Stomach (tissue), 9 donors: ENCODE data around the gene TMEM43. TPM values are rescaled to one million over a fixed set of nuclear protein-coding genes. Genes with fewer than 3 reads are reported as not detected.

Experiments used
- DNase-seq, 2 donors: peaks; one replicate each; pipeline versions ENCODE4 v3.0.0 to v3.0.0-alpha.2; 2013 to 2019
- H3K27ac ChIP-seq, 5 donors: fragments of 200-600 bp in 4 of 5; sonication (generic) in 4 of 5; one replicate each; pipeline ENCODE4 v1.5.1; 2013 to 2019; ENCODE audit warnings: mild to moderate bottlenecking in 1 of 5, moderate library complexity in 1 of 5
- H3K27me3 ChIP-seq, 3 donors: fragments of 200-600 bp; sonication (generic); one replicate each; pipeline ENCODE4 v1.5.1; 2017 to 2019; ENCODE audit warnings: mixed run types in 1 of 3
- H3K36me3 ChIP-seq, 4 donors: fragments of 200-600 bp; sonication (generic); 1 replicate in 3 of 4; 2 replicates in 1 of 4; pipeline ENCODE4 v1.5.1; 2016 to 2019
- H3K4me1 ChIP-seq, 4 donors: fragments of 200-600 bp; sonication (generic); one replicate each; pipeline ENCODE4 v1.5.1; 2016 to 2019
- H3K4me3 ChIP-seq, 4 donors: fragments of 200-600 bp; sonication (generic) in 3 of 4; one replicate each; pipeline ENCODE4 v1.5.1; 2016 to 2019; ENCODE audit warnings: mild to moderate bottlenecking in 1 of 4
- H3K9me3 ChIP-seq, 4 donors: fragments of 200-600 bp; sonication (generic); one replicate each; pipeline ENCODE4 v1.5.1; 2016 to 2019
- EP300 ChIP-seq: sonication (generic); formaldehyde crosslinking; IDR thresholded peaks from one replicate; pipeline ENCODE4 v1.6.1; 2017; ENCODE audit warnings: antibody characterized with exemption
- POLR2A ChIP-seq, 4 donors: fragments of 450-650 bp; IDR thresholded peaks; one replicate each; pipeline ENCODE4 v1.6.1; 2016; ENCODE audit warnings: antibody characterized with exemption in 4 of 4, control low read depth in 2 of 4, mild to moderate bottlenecking in 1 of 4, moderate library complexity in 1 of 4
- POLR2AphosphoS5 ChIP-seq, 3 donors: sonication (generic); formaldehyde crosslinking; IDR thresholded peaks; one replicate each; pipeline ENCODE4 v1.6.1; 2016; ENCODE audit warnings: antibody characterized with exemption in 3 of 3
- WGBS, 5 donors: extraction: QIAGEN DNeasy Blood & Tissue Kit in 3 of 5; methylation state at CpG; one replicate each; pipeline versions ENCODE4 v1.1.5 to v1.1.7; 2013 to 2018; 5-methylcytosine and 5-hydroxymethylcytosine counted together
- intact Hi-C: fragments of 100-400 bp; cut with DNase I; formaldehyde crosslinking; loops from one replicate; pipeline ENCODE4 v1.15.1; 2023; ENCODE audit warnings: low total_unique reads
- polyA plus RNA-seq, 3 donors: library from polyadenylated mRNA; stranded (reverse); fragments of 200-250 nt; gene quantifications; one replicate each; pipeline ENCODE4 v1.2.3, GENCODE V29; 2013
- total RNA-seq, 5 donors: library from RNA; depleted of rRNA; stranded (reverse); fragments of >200 nt; gene quantifications; one replicate each; pipeline versions ENCODE4 v1.1.0 to v1.2.3, GENCODE V29; 2014 to 2016
- TF ChIP-seq, protein P1 (sequence below), 7 experiments: fragments of 450-650 bp in 4 of 7; fragments of 200-600 bp in 3 of 7; sonication (generic) in 3 of 7; IDR thresholded peaks; one replicate each; pipeline ENCODE4 v1.5.1; 2016 to 2019; ENCODE audit warnings: antibody characterized with exemption in 7 of 7, control low read depth in 2 of 7, mild to moderate bottlenecking in 1 of 7
- donor health status: healthy with polysubstance abuse.
- donor health status: Bipolar disorder and iron deficiency.
- donor health status: healthy.

Gene TMEM43
- total and polyA plus RNA-seq, 8 donors, result 12.6 to 67.4 (median 37.3) TPM

DNA sequence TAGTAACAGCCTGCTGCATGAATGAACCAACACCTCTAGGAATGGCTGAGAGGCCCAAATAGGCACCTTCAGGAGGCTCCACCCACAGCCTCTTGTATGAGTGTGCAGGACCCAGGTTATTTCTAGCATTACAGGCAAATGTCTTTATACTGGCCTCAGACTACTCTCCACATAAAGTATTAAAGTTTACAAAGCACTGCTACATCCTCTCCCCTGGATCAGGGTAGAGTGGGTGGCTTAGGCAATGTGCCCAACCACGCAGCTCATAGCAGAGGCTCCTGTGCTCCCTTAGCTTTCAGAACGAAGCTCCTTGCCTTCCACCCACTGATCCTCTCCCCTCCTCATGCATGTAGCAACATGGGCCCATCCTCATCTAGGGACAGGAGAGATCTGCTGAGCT, 16.3 kb downstream of the TMEM43 start:
- WGBS, 5 donors, result 45 to 74% (median 70%) methylated on average over 2 of the region's 2 CpGs
- no peak for TF ChIP-seq EP300
- TF ChIP-seq, protein P1, sequence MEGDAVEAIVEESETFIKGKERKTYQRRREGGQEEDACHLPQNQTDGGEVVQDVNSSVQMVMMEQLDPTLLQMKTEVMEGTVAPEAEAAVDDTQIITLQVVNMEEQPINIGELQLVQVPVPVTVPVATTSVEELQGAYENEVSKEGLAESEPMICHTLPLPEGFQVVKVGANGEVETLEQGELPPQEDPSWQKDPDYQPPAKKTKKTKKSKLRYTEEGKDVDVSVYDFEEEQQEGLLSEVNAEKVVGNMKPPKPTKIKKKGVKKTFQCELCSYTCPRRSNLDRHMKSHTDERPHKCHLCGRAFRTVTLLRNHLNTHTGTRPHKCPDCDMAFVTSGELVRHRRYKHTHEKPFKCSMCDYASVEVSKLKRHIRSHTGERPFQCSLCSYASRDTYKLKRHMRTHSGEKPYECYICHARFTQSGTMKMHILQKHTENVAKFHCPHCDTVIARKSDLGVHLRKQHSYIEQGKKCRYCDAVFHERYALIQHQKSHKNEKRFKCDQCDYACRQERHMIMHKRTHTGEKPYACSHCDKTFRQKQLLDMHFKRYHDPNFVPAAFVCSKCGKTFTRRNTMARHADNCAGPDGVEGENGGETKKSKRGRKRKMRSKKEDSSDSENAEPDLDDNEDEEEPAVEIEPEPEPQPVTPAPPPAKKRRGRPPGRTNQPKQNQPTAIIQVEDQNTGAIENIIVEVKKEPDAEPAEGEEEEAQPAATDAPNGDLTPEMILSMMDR (IDR thresholded peaks at IDR 0.05), result no peak
- TF ChIP-seq POLR2AphosphoS5 (IDR thresholded peaks at IDR 0.05), result no peak
- TF ChIP-seq POLR2A (IDR thresholded peaks at IDR 0.05), result no peak
- intact Hi-C loops, result no loop called here
- H3K36me3 ChIP-seq, result peaks cover 36 to 78% (median 74%) of the 10 kb centered on the region in 4 donors
- H3K27me3 ChIP-seq, result no peaks in the 10 kb centered on the region
- no peak for DNase-seq
- peak overlapping the region in 1 of 5 donors; percentile 85 for H3K27ac ChIP-seq
- H3K4me1 ChIP-seq, result peaks cover 22 to 56% (median 33%) of the 10 kb centered on the region in 4 donors
- H3K9me3 ChIP-seq, result no peaks in the 10 kb centered on the region
- H3K4me3 ChIP-seq, result no peak overlapping the region

- Histone ChIP-seq H3K27me3 (no peaks in the 10 kb centered on the region), H3K36me3 (peaks cover 38 to 78% (median 74%) of the 10 kb centered on the region in 4 donors), H3K27ac (peak overlapping the region in 4 of 5 donors; percentile 81 to 92 (median 88)), H3K4me1 (peaks cover 22 to 54% (median 33%) of the 10 kb centered on the region in 4 donors), H3K9me3 (no peaks in the 10 kb centered on the region), H3K4me3 (no peak overlapping the region)
- no peak for DNase-seq
- WGBS, 5 donors, result 88 to 91% (median 89%) methylated on average over 9 to 19 of the region's 19 CpGs
- intact Hi-C loops, result no loop called here
- TF ChIP-seq POLR2AphosphoS5 (IDR thresholded peaks at IDR 0.05) (no peak), POLR2A (IDR thresholded peaks at IDR 0.05) (no peak), EP300 (no peak)
- TF ChIP-seq, protein P1 (IDR thresholded peaks at IDR 0.05), result no peak
Observed at GRCh38 chr3:14141602-14142341, 16.9 kb downstream of the TMEM43 start.

GRCh38 chr3:14142567-14143270, 17.9 kb downstream of the TMEM43 start:
- Histone ChIP-seq H3K9me3 (no peaks in the 10 kb centered on the region), H3K4me3 (no peak overlapping the region), H3K27ac (peak overlapping the region in 4 of 5 donors; percentile 81 to 92 (median 88)), H3K27me3 (no peaks in the 10 kb centered on the region), H3K36me3 (peaks cover 45 to 78% (median 76%) of the 10 kb centered on the region in 4 donors), H3K4me1 (peaks cover 22 to 46% (median 33%) of the 10 kb centered on the region in 4 donors)
- WGBS, 5 donors, result 67 to 73% (median 67%) methylated on average over 8 of the region's 8 CpGs
- no peak for TF ChIP-seq EP300
- TF ChIP-seq, protein P1 (IDR thresholded peaks at IDR 0.05), result no peak
- TF ChIP-seq POLR2A (IDR thresholded peaks at IDR 0.05), result no peak
- TF ChIP-seq POLR2AphosphoS5 (IDR thresholded peaks at IDR 0.05), result no peak
- no peak for DNase-seq
- intact Hi-C loops, result no loop called here
